HL-60 (cell line): Measurements from ENCODE around the gene COG8.
"Not testable (repeated sequence)": the region's sequence is repeated elsewhere in the genome, so short reads cannot be mapped to it uniquely, and the experiment has no call there.

Source experiments
- DNase-seq, 2 experiments: peaks; one replicate each; pipeline ENCODE4 v3.0.0-alpha.2; 2010 to 2020; ENCODE audit warnings: low read depth in 1 of 2, low spot score in 1 of 2
- H3K27ac ChIP-seq: fragments of 250-450 bp; sonication (Bioruptor Pico); replicated peaks from 2 replicates; pipeline ENCODE4 v1.5.1; 2020; ENCODE audit warnings: mild to moderate bottlenecking, moderate library complexity
- H3K27me3 ChIP-seq: fragments of 250-450 bp; sonication (Bioruptor Pico); 2 replicates; pipeline ENCODE4 v1.5.1; 2021; ENCODE audit warnings: mild to moderate bottlenecking, moderate library complexity; ENCODE audit not compliant: insufficient read depth, poor library complexity, severe bottlenecking
- H3K4me3 ChIP-seq: replicated peaks from 2 replicates; pipeline ENCODE4 v1.5.1; 2011; ENCODE audit warnings: mild to moderate bottlenecking, control low read depth, low read length; ENCODE audit not compliant: insufficient read depth
- GABPA ChIP-seq: IDR thresholded peaks from 2 replicates; pipeline ENCODE4 v1.6.1; 2012; ENCODE audit warnings: low read depth
- POLR2AphosphoS5 ChIP-seq: IDR thresholded peaks from 2 replicates; pipeline ENCODE4 v1.6.1; 2012; ENCODE audit warnings: low read depth
- SPI1 ChIP-seq: IDR thresholded peaks from 2 replicates; pipeline ENCODE4 v1.6.1; 2012; ENCODE audit warnings: low read depth, mild to moderate bottlenecking, borderline replicate concordance
- TF ChIP-seq, protein P1 (sequence below): IDR thresholded peaks from one replicate; pipeline ENCODE4 v1.5.1; 2011; ENCODE audit warnings: low read length, control low read depth, inconsistent platforms; ENCODE audit not compliant: insufficient read depth
- TF ChIP-seq, protein P2 (sequence below): IDR thresholded peaks from 2 replicates; pipeline ENCODE4 v1.6.1; 2012; ENCODE audit warnings: low read depth; ENCODE audit not compliant: insufficient replicate concordance

Gene COG8

DNA sequence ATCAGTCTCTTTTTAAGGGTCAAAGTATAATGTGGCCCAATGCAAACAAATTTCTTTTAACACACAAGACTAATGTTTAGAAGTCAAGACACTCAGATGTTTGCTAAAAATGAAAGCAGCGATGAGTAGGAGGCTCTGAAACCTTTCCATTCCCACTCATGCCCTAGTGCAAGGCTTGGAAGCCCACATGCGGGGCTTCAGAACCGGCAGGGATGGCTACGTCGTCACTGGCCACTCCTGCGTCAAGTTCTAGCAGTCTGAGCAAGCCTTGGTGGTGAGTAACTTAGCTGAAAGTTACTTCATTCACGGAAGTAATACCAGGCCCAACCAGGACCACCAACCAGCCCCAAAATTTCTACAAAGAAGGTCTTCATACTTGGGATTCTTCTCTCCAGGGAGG, 27.1 kb upstream of the COG8 start:
- Histone ChIP-seq H3K4me3 (no peak overlapping the region), H3K27ac (no peak overlapping the region), H3K27me3 (no peaks in the 10 kb centered on the region)
- DNase-seq: no peak
- TF ChIP-seq POLR2AphosphoS5 (no peak), SPI1 (no peak), GABPA (no peak)
- TF ChIP-seq, protein P1, sequence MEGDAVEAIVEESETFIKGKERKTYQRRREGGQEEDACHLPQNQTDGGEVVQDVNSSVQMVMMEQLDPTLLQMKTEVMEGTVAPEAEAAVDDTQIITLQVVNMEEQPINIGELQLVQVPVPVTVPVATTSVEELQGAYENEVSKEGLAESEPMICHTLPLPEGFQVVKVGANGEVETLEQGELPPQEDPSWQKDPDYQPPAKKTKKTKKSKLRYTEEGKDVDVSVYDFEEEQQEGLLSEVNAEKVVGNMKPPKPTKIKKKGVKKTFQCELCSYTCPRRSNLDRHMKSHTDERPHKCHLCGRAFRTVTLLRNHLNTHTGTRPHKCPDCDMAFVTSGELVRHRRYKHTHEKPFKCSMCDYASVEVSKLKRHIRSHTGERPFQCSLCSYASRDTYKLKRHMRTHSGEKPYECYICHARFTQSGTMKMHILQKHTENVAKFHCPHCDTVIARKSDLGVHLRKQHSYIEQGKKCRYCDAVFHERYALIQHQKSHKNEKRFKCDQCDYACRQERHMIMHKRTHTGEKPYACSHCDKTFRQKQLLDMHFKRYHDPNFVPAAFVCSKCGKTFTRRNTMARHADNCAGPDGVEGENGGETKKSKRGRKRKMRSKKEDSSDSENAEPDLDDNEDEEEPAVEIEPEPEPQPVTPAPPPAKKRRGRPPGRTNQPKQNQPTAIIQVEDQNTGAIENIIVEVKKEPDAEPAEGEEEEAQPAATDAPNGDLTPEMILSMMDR: no peak
- TF ChIP-seq, protein P2, sequence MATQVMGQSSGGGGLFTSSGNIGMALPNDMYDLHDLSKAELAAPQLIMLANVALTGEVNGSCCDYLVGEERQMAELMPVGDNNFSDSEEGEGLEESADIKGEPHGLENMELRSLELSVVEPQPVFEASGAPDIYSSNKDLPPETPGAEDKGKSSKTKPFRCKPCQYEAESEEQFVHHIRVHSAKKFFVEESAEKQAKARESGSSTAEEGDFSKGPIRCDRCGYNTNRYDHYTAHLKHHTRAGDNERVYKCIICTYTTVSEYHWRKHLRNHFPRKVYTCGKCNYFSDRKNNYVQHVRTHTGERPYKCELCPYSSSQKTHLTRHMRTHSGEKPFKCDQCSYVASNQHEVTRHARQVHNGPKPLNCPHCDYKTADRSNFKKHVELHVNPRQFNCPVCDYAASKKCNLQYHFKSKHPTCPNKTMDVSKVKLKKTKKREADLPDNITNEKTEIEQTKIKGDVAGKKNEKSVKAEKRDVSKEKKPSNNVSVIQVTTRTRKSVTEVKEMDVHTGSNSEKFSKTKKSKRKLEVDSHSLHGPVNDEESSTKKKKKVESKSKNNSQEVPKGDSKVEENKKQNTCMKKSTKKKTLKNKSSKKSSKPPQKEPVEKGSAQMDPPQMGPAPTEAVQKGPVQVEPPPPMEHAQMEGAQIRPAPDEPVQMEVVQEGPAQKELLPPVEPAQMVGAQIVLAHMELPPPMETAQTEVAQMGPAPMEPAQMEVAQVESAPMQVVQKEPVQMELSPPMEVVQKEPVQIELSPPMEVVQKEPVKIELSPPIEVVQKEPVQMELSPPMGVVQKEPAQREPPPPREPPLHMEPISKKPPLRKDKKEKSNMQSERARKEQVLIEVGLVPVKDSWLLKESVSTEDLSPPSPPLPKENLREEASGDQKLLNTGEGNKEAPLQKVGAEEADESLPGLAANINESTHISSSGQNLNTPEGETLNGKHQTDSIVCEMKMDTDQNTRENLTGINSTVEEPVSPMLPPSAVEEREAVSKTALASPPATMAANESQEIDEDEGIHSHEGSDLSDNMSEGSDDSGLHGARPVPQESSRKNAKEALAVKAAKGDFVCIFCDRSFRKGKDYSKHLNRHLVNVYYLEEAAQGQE: no peak

DNA sequence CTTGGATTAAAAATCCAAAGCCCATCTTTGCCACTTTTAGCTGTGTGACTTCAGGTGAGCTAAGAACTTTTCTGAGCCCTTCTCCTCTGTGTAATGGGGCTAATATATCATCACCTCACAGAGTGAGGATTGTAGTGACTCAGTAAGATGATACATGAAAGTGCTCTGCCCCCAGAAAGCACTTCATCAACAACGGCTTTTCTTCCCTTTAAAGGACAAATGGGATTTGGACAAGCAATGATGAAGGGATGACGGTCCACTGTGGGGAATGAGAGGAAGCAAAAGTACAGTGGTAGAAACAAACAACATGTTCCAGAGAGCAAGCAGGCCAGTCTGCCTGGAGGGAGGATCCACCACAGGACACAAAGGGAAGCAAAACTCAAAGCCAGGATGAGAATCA, 26.5 kb upstream of the COG8 start:
- no peak overlapping the region for H3K27ac ChIP-seq
- no peak for TF ChIP-seq SPI1
- TF ChIP-seq, protein P2: no peak
- TF ChIP-seq, protein P1: no peak
- no peak for TF ChIP-seq POLR2AphosphoS5
- no peak for TF ChIP-seq GABPA
- DNase-seq: no peak

DNA sequence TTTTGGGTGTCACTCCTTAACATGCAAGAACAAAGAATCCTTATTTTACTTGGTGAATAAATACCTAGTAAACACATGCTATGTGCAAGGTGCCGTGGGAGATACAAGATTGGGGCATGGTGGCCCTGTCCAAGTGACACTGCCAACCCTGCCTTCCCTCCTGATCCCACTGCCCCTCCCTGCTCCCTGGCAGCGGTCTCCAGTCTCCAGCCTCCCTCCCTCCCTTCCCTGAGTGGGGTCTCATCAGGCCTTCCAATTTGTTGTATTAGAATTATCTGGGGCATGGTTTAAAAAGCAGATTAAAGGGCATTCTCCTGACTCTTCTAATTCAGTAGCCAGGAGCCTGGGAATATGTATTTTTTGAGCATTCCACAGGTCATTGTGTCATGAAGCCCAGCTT, 24.7 kb upstream of the COG8 start:
- no peak overlapping the region for H3K4me3 ChIP-seq
- H3K27me3 ChIP-seq: no peaks in the 10 kb centered on the region
- no peak overlapping the region for H3K27ac ChIP-seq
- no peak for TF ChIP-seq GABPA
- no peak for TF ChIP-seq SPI1
- no peak for DNase-seq

More for the DNA sequence above, 26.5 kb upstream of the COG8 start:
- no peak overlapping the region for H3K4me3 ChIP-seq
- no peaks in the 10 kb centered on the region for H3K27me3 ChIP-seq

DNA sequence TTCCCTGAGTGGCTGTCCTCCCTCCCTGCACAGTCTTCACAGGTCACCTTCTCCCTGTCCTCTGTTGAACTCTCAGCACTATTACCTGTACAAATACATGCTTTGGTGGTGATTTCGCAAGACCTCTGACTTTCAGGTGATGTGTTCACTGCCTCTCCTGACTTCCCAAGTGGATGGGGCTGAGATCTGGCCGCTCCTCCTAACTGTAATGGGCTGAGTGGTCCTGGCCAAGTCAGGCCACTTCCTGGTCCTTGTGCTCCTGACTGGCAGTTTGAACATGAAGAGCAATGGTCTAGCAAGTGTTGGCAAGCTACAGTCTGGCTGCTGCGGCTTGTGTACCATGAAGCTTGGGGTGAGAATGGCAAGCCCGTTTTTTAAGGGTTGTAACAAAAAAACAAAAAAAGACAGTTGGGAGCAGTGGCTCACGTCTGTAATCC, 23.9 kb upstream of the COG8 start:
- H3K27me3 ChIP-seq: no peaks in the 10 kb centered on the region
- no peak overlapping the region for H3K4me3 ChIP-seq
- H3K27ac ChIP-seq: no peak overlapping the region
- TF ChIP-seq GABPA: no peak
- TF ChIP-seq, protein P2: no peak
- TF ChIP-seq, protein P1: no peak
- TF ChIP-seq POLR2AphosphoS5: no peak
- TF ChIP-seq SPI1: no peak
- no peak for DNase-seq

DNA sequence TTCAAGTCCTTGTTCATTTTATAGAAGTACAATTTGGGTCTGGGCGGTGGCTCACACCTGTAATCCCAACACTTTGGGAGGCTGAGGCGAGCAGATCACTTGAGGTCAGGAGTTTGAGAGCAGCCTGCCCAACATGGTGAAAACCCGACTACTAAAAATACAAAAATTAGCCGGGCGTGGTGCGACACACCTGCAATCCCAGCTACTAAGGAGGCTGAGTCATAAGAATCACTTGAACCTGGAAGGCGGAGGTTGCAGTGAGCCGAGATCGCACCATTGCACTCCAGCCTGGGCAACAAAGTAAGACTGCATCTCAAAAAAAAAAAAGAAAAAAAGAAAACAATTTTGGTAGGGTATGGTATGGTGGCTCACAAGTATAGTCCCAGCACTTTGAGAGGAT, 20.7 kb upstream of the COG8 start:
- DNase-seq, H3K27me3 ChIP-seq, H3K27ac ChIP-seq, H3K4me3 ChIP-seq: not testable (repeated sequence)
